GM12891 (cell line): ENCODE measurements around the gene ECI1.
"Not testable (repeated sequence)": the region's sequence is repeated elsewhere in the genome, so short reads cannot be mapped to it uniquely, and the experiment has no call there.

ENCODE experiments used
- DNase-seq: peaks from one replicate; pipeline ENCODE4 v3.0.0; 2011; ENCODE audit warnings: low spot score; ENCODE audit not compliant: insufficient read length
- FAIRE-seq: peaks from 2 replicates; lab custom pipeline; 2011; peaks lifted over from hg19 to GRCh38; lab: Jason Lieb, UNC
- PAX5 ChIP-seq: IDR thresholded peaks from 2 replicates; pipeline ENCODE4 v1.6.1; 2011; ENCODE audit warnings: low read length, moderate library complexity, mild to moderate bottlenecking; ENCODE audit not compliant: insufficient read depth, severe bottlenecking
- POLR2A ChIP-seq: IDR thresholded peaks from 2 replicates; pipeline ENCODE4 v1.6.1; 2011; ENCODE audit warnings: low read depth, low read length, control low read depth
- POLR2AphosphoS5 ChIP-seq: IDR thresholded peaks from 2 replicates; pipeline ENCODE4 v1.6.1; 2011; ENCODE audit warnings: low read depth, low read length, control low read depth
- POU2F2 ChIP-seq: IDR thresholded peaks from 2 replicates; pipeline ENCODE4 v1.6.1; 2011; ENCODE audit warnings: low read depth, mild to moderate bottlenecking, control low read depth, low read length, moderate library complexity
- SPI1 ChIP-seq: IDR thresholded peaks from 2 replicates; pipeline ENCODE4 v1.6.1; 2011; ENCODE audit warnings: low read depth, low read length, control low read depth
- TAF1 ChIP-seq: IDR thresholded peaks from 2 replicates; pipeline ENCODE4 v1.6.1; 2011; ENCODE audit warnings: low read depth, low read length, control low read depth

The ECI1 gene

GRCh38 chr16:2270588-2271470, 19.4 kb upstream of the ECI1 start:
- no peak for DNase-seq
- no peak for TF ChIP-seq POLR2A
- no peak for TF ChIP-seq POLR2AphosphoS5
- no peak for TF ChIP-seq TAF1
- no peak for TF ChIP-seq PAX5
- no peak for TF ChIP-seq POU2F2
- FAIRE-seq = no peak

- DNase-seq (no peak), FAIRE-seq (no peak)
- TF ChIP-seq POLR2A (no peak), POLR2AphosphoS5 (no peak), TAF1 (no peak), SPI1 (no peak), PAX5 (no peak), POU2F2 (no peak)
Observed at GRCh38 chr16:2270070-2270462, 18.7 kb upstream of the ECI1 start.

GRCh38 chr16:2267913-2268666, 16.7 kb upstream of the ECI1 start, which contains the start of gene RNPS1:
Gene RNPS1 (minus strand): TSS chr16:2268126. CDS start chr16:2264643, 3,483 bp downstream.
- TF ChIP-seq TAF1 = peak; percentile 88
- peak; percentile 93 for TF ChIP-seq POLR2A
- TF ChIP-seq SPI1 = 0 out of 2 replicates have a peak, but pooled peaks have one; percentile 2
- TF ChIP-seq POU2F2 = peak; percentile 43; the same call in 1 of the 2 replicates
- no peak for TF ChIP-seq PAX5
- TF ChIP-seq POLR2AphosphoS5 = peak; percentile 93
- FAIRE-seq (peak; percentile 96), DNase-seq (peak; percentile 100)

- FAIRE-seq = peak; percentile 5
- not testable (repeated sequence) for DNase-seq
Observed at GRCh38 chr16:2267505-2267912, 16.1 kb upstream of the ECI1 start.

- peak; percentile 84 for FAIRE-seq
- DNase-seq = not testable (repeated sequence)
Observed at GRCh38 chr16:2266887-2267286, 15.5 kb upstream of the ECI1 start.

GRCh38 chr16:2263026-2263425, 11.6 kb upstream of the ECI1 start:
- FAIRE-seq, DNase-seq: not testable (repeated sequence)

- TF ChIP-seq POU2F2 = no peak
- no peak for TF ChIP-seq TAF1
- no peak for TF ChIP-seq PAX5
- TF ChIP-seq POLR2A = no peak
- TF ChIP-seq SPI1 = no peak
- no peak for TF ChIP-seq POLR2AphosphoS5
- DNase-seq = no peak
- FAIRE-seq = no peak
Observed at GRCh38 chr16:2260250-2260649, 8.9 kb upstream of the ECI1 start.

- DNase-seq, FAIRE-seq: not testable (repeated sequence)
Observed at GRCh38 chr16:2258530-2258929, 7.1 kb upstream of the ECI1 start.

GRCh38 chr16:2257726-2258125, 6.3 kb upstream of the ECI1 start:
- FAIRE-seq (no peak), DNase-seq (no peak)
- TF ChIP-seq PAX5 (no peak), POLR2AphosphoS5 (no peak), TAF1 (no peak), POLR2A (no peak), POU2F2 (no peak), SPI1 (no peak)

GRCh38 chr16:2256531-2257140, 5.2 kb upstream of the ECI1 start:
- no peak for FAIRE-seq
- no peak for DNase-seq
- TF ChIP-seq POLR2AphosphoS5 (peak; percentile 7; the same call in 1 of the 2 replicates), PAX5 (no peak)

GRCh38 chr16:2253293-2253692, 1.9 kb upstream of the ECI1 start:
- DNase-seq = no peak
- no peak for TF ChIP-seq TAF1
- no peak for TF ChIP-seq SPI1
- no peak for TF ChIP-seq PAX5
- TF ChIP-seq POU2F2 = no peak
- TF ChIP-seq POLR2A = no peak
- TF ChIP-seq POLR2AphosphoS5 = no peak

More at GRCh38 chr16:2253293-2253692, 1.9 kb upstream of the ECI1 start:
- FAIRE-seq = no peak
